GM12864 (cell line): ENCODE results near the gene WNT5B.

Experiments
- DNase-seq: peaks from one replicate; pipeline ENCODE4 v3.0.0-alpha.2; 2011; ENCODE audit warnings: low read depth
- H3K4me3 ChIP-seq: 2 replicates; pipeline ENCODE4 v1.5.1; 2011; ENCODE audit warnings: mild to moderate bottlenecking, low read depth, low read length, control low read depth
- TF ChIP-seq, protein P1 (sequence below): IDR thresholded peaks from 2 replicates; pipeline ENCODE4 v1.5.1; 2011; ENCODE audit warnings: low read depth, mild to moderate bottlenecking, moderate library complexity, low read length, control low read depth, inconsistent platforms; ENCODE audit errors: missing control alignments

The WNT5B gene

DNA sequence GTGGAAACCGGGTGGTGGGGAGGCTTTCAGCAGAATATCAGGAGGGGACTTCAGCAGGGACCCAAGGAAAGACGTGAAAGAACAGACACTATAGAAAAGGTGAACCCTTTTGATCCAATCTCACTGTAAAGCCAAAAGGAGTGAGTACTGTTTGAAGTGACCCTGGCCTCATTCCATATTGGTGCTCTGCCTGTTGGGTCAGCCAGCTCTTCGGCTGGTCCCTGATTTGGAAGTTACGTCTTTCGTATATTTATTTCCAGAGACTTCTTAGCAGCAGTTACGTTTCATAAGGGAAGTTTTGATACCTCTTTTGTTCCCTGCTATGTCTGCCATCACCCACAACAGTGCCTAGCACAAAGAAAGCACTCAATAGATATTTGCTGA is 21.9 kb downstream of the WNT5B start:
- no peak overlapping the region for H3K4me3 ChIP-seq
- TF ChIP-seq, protein P1, sequence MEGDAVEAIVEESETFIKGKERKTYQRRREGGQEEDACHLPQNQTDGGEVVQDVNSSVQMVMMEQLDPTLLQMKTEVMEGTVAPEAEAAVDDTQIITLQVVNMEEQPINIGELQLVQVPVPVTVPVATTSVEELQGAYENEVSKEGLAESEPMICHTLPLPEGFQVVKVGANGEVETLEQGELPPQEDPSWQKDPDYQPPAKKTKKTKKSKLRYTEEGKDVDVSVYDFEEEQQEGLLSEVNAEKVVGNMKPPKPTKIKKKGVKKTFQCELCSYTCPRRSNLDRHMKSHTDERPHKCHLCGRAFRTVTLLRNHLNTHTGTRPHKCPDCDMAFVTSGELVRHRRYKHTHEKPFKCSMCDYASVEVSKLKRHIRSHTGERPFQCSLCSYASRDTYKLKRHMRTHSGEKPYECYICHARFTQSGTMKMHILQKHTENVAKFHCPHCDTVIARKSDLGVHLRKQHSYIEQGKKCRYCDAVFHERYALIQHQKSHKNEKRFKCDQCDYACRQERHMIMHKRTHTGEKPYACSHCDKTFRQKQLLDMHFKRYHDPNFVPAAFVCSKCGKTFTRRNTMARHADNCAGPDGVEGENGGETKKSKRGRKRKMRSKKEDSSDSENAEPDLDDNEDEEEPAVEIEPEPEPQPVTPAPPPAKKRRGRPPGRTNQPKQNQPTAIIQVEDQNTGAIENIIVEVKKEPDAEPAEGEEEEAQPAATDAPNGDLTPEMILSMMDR = no peak
- DNase-seq = no peak

DNA sequence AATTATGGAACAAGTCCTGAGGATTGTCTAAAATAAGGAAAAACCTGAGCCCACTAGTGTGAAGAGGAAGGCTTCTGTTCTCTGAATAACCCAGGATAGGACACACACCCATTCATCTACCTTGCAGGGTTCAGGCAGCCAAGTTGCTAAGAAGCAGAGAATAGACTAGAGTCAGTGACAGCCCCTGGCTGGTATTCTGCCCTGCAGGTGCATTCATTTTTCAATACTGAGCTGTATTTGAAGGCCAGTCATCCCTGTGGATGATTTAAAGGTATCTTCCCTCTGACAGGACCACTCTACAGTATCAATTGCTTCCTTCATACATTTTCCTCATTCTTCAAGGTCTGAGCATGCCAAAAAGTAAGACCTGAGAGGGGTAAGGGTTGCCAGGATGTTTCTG is 22.9 kb downstream of the WNT5B start:
- DNase-seq = no peak

DNA sequence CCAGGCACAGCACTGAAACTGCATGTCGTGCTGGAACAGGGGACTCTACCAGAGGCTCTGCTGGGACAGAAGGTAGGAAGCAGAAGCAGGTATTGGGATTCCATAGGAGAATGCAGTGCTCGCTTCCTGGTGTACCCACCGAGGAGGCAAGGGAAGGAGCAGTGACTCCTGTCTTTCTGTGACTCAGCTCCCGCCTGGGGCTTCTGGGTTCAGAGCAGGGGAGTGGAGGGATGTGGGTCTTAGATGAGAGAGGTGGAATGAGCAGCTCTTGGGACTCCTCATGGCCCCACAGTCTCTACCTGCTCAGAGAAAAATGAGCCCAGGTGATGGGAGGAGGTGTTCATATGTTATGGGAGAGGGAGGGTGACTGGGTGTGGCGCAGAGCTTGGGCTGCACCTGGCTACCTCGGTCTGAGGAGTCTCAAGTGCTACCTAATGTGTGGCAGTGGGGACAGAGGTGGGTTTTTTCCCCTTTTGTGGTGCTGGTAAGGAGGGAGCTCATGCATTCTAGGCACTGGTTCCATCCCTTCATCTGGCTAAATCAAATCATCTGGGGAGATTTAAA is 26.3 kb downstream of the WNT5B start:
- TF ChIP-seq, protein P1 = no peak
- DNase-seq = no peak
- H3K4me3 ChIP-seq = no peak overlapping the region

More for the DNA sequence above, 22.9 kb downstream of the WNT5B start:
- TF ChIP-seq, protein P1 = no peak
- no peak overlapping the region for H3K4me3 ChIP-seq

DNA sequence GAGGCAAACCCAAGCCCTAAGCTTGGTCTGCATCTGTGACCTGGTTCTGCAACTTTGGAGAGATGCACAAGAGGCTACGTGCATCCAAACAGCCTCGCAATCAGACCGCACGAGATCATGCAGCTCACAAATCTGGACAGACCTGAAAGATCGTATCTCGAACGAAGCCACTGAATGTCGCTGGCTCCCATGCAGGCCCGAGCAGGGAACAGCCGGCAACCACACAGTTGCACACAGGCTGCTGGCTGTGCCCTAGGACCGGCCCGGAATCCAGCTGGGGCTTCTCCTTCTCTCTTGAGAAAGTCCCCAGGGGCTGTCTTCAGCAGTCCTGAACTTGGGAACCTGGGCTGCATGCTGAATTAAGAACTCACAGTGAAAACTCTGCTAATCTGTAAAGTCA is 27.9 kb downstream of the WNT5B start:
- no peak overlapping the region for H3K4me3 ChIP-seq
- no peak for DNase-seq
- TF ChIP-seq, protein P1 = no peak

DNA sequence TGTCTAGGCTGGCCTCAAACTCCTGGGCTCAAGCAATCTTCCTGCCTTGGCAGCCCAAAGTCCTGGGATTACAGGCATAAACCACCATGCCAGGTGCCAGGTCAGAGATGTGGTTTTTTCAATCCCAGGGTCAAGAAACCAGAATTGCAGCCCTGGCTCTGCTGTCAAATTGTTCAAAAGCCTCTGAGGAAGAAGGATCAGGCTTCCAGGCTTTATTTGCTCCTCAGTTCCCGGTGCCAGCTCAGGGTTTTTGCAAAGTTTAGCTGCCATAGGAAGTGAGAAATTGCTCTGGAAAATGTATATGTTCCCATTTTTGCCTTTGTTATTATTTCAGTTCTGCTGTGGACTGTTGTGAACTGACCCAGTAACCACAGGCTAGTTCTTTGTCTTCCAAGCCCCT is 28.7 kb downstream of the WNT5B start:
- H3K4me3 ChIP-seq = no peak overlapping the region
- TF ChIP-seq, protein P1 = no peak

DNA sequence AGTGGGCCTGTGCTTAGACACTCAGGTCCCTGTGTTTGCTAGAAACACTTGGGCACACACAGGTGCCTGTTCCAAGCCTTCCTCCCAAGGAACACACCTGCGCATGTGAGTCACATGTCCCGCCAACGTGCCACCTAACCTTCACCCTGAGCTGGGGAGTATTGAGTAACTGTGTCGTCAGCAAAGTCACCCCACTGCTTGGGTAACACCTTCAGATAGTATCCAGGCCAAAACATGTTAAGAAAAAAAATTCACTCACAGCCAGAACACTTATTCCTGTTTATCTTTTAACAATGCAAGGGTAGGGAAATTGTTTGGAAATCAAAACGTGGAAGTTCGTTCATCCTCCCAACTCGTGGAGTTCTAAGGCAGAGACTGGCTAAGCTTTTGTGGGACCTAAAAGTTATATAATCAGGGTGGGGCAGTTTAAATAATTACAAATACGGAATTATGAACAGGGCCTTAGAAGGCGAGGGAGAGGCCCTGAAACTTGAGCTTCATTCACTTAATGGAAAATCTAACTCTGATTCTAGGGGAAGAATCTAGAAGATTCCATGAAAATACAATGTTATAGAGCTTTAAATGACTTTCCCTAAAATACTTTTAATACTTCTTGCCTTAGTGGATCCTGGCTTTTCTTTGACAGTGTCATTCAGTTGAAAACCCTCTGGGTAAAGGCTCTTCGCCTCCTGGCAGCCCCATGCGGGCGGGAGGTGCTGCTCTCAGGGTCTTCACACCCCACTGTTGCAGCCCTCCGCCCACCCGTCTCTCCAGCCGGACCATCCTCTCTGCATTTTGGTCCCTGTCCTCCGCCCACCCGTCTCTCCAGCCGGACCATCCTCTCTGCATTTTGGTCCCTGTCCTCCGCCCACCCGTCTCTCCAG is 31.5 kb downstream of the WNT5B start:
- H3K4me3 ChIP-seq = no peak overlapping the region
- TF ChIP-seq, protein P1 = no peak
- DNase-seq = no peak

More for the DNA sequence above, 28.7 kb downstream of the WNT5B start:
- no peak for DNase-seq
